CD4-positive, alpha-beta T cell treated with Interleukin-21 for 1 hour (primary cell): ENCODE measurements around the gene RAB27B.
"Not testable (repeated sequence)": the region's sequence is repeated elsewhere in the genome, so short reads cannot be mapped to it uniquely, and the experiment has no call there.

ENCODE experiments used
- DNase-seq: peaks from one replicate; pipeline ENCODE4 v3.0.0-alpha.2; 2020

The RAB27B gene

GRCh38 chr18:54820785-54821275, 7.4 kb upstream of the RAB27B start:
- not testable (repeated sequence) for DNase-seq

- no peak for DNase-seq
Measured at GRCh38 chr18:54822872-54823845, 5.1 kb upstream of the RAB27B start.

- DNase-seq, result no peak
Measured at GRCh38 chr18:54824761-54825160, 3.5 kb upstream of the RAB27B start.

- DNase-seq, result no peak
Measured at GRCh38 chr18:54825601-54826344, 2.5 kb upstream of the RAB27B start.

GRCh38 chr18:54828986-54829385, 709 bp downstream of the RAB27B start:
- no peak for DNase-seq

GRCh38 chr18:54829856-54830255, 1.6 kb downstream of the RAB27B start:
- DNase-seq, result no peak

- no peak for DNase-seq
Measured at GRCh38 chr18:54830260-54830659, 2.0 kb downstream of the RAB27B start.

- no peak for DNase-seq
Measured at GRCh38 chr18:54830866-54831265, 2.6 kb downstream of the RAB27B start.

GRCh38 chr18:54835944-54836343, 7.7 kb downstream of the RAB27B start:
- no peak for DNase-seq

GRCh38 chr18:54843314-54843713, 15.0 kb downstream of the RAB27B start:
- no peak for DNase-seq

GRCh38 chr18:54845787-54846186, 17.5 kb downstream of the RAB27B start:
- no peak for DNase-seq

GRCh38 chr18:54848121-54848520, 19.8 kb downstream of the RAB27B start:
- no peak for DNase-seq

- no peak for DNase-seq
Measured at GRCh38 chr18:54849683-54850082, 21.4 kb downstream of the RAB27B start.

GRCh38 chr18:54850598-54850997, 22.3 kb downstream of the RAB27B start:
- no peak for DNase-seq

- no peak for DNase-seq
Measured at GRCh38 chr18:54852780-54853675, 24.8 kb downstream of the RAB27B start.

- DNase-seq, result not testable (repeated sequence)
Measured at GRCh38 chr18:54855050-54855449, 26.8 kb downstream of the RAB27B start.

- DNase-seq, result no peak
Measured at GRCh38 chr18:54856105-54856646, 27.9 kb downstream of the RAB27B start.

- DNase-seq, result no peak
Measured at GRCh38 chr18:54857499-54857898, 29.2 kb downstream of the RAB27B start.

- DNase-seq, result no peak
Measured at GRCh38 chr18:54859667-54860421, 31.6 kb downstream of the RAB27B start.

GRCh38 chr18:54860941-54861340, 32.7 kb downstream of the RAB27B start:
- no peak for DNase-seq

- no peak for DNase-seq
Measured at GRCh38 chr18:54867131-54867530, 38.9 kb downstream of the RAB27B start.

- no peak for DNase-seq
Measured at GRCh38 chr18:54871231-54871630, 43.0 kb downstream of the RAB27B start.
